SK-N-SH (cell line): ENCODE data around the gene NFATC4. TPM values are rescaled to one million over a fixed set of nuclear protein-coding genes. Genes with fewer than 3 reads are reported as not detected.

Experiments used
- CTCF ChIA-PET: fragments of 300-600, 350-600 bp; formaldehyde crosslinking; extraction: SDS; loops from one replicate; lab custom pipeline; 2021; lab: Yijun Ruan, JAX
- POLR2A ChIA-PET: fragments of 350-600 bp; sonication (Branson Sonifier 250); formaldehyde crosslinking; extraction: SDS; loops from one replicate; lab custom pipeline; 2020; ENCODE audit warnings: antibody characterized with exemption, inconsistent platforms; lab: Yijun Ruan, JAX
- DNase-seq: peaks from one replicate; pipeline ENCODE4 v3.0.0; 2012
- H2AFZ ChIP-seq: fragments of 200-600 bp; sonication (generic); 2 replicates; pipeline ENCODE4 v1.8.1; 2016; ENCODE audit warnings: antibody characterized with exemption, mild to moderate bottlenecking, low read depth
- H3F3A ChIP-seq: fragments of 200-600 bp; sonication (generic); replicated peaks from 2 replicates; pipeline ENCODE3; 2016; ENCODE audit warnings: antibody characterized with exemption, mild to moderate bottlenecking; ENCODE audit not compliant: insufficient read depth
- H3K27ac ChIP-seq, 2 experiments: fragments of 200-500 bp in 1 of 2; fragments of 200-600 bp in 1 of 2; sonication (Bioruptor generic) in 1 of 2; sonication (generic), shearing (Covaris generic) in 1 of 2; 2 replicates each; pipeline versions ENCODE4 v1.5.1 to v1.6.1; 2014 to 2016; ENCODE audit warnings: low read depth in 2 of 2, inconsistent platforms in 1 of 2, low read length in 1 of 2, mild to moderate bottlenecking in 1 of 2, mixed read lengths in 1 of 2
- H3K27me3 ChIP-seq: fragments of 200-600 bp; sonication (generic), shearing (Covaris generic); 2 replicates; pipeline ENCODE4 v1.6.1; 2016; ENCODE audit warnings: mixed run types; ENCODE audit not compliant: insufficient read depth
- H3K36me3 ChIP-seq, 2 experiments: fragments of 200-500 bp in 1 of 2; fragments of 200-600 bp in 1 of 2; sonication (Bioruptor generic) in 1 of 2; sonication (generic) in 1 of 2; replicated peaks in 1 of 2; 2 replicates each; pipeline versions ENCODE3 to v1.5.1; 2014 to 2016; ENCODE audit warnings: low read length in 1 of 2, mild to moderate bottlenecking in 1 of 2; ENCODE audit not compliant: insufficient read depth in 2 of 2, control insufficient read depth in 1 of 2
- H3K4me1 ChIP-seq, 2 experiments: fragments of 200-500 bp in 1 of 2; fragments of 200-600 bp in 1 of 2; sonication (Bioruptor generic) in 1 of 2; sonication (generic), shearing (Covaris generic) in 1 of 2; 2 replicates each; pipeline versions ENCODE4 v1.5.1 to v1.6.1; 2014 to 2016; ENCODE audit warnings: low read depth in 1 of 2, low read length in 1 of 2, mixed run types in 1 of 2; ENCODE audit not compliant: insufficient read depth in 2 of 2, control insufficient read depth in 1 of 2
- H3K4me2 ChIP-seq: fragments of 200-600 bp; sonication (generic), shearing (Covaris generic); 2 replicates; pipeline ENCODE4 v1.6.1; 2017; ENCODE audit warnings: mixed run types
- H3K4me3 ChIP-seq, 2 experiments: fragments of 200-500 bp in 1 of 2; fragments of 200-600 bp in 1 of 2; sonication (Bioruptor generic) in 1 of 2; sonication (generic), shearing (Covaris generic) in 1 of 2; 2 replicates each; pipeline versions ENCODE4 v1.5.1 to v1.8.1; 2014 to 2016; ENCODE audit warnings: low read depth in 2 of 2, inconsistent platforms in 1 of 2, low read length in 1 of 2, mild to moderate bottlenecking in 1 of 2, mixed read lengths in 1 of 2, moderate library complexity in 1 of 2
- H3K79me2 ChIP-seq: fragments of 200-600 bp; sonication (generic); 2 replicates; pipeline ENCODE4 v1.8.1; 2017; ENCODE audit warnings: mild to moderate bottlenecking; ENCODE audit not compliant: insufficient read depth
- H3K9ac ChIP-seq: fragments of 200-600 bp; sonication (generic); 2 replicates; pipeline ENCODE4 v1.6.1; 2017; ENCODE audit warnings: mixed run types
- H3K9me2 ChIP-seq: fragments of 200-600 bp; sonication (generic); 2 replicates; pipeline ENCODE4 v1.6.1; 2017; ENCODE audit warnings: mixed run types
- H3K9me3 ChIP-seq: fragments of 200-600 bp; sonication (generic); 2 replicates; pipeline ENCODE4 v1.6.1; 2017; ENCODE audit warnings: mixed run types, mild to moderate bottlenecking, moderate library complexity
- H4K20me1 ChIP-seq: fragments of 200-600 bp; sonication (generic); 2 replicates; pipeline ENCODE4 v1.6.1; 2017; ENCODE audit warnings: mild to moderate bottlenecking, mixed run types; ENCODE audit not compliant: insufficient read depth
- EZH2phosphoT487 ChIP-seq: fragments of 200-600 bp; sonication (generic); IDR thresholded peaks from 2 replicates; pipeline ENCODE4 v1.6.1; 2017; ENCODE audit warnings: low read depth, mixed run types, mild to moderate bottlenecking, antibody characterized with exemption, moderate library complexity, borderline replicate concordance
- FOSL2 ChIP-seq: IDR thresholded peaks from 2 replicates; pipeline ENCODE4 v1.4.0; 2012; ENCODE audit warnings: low read depth, mild to moderate bottlenecking, moderate library complexity, borderline replicate concordance
- FOXJ3 ChIP-seq: sonication (generic); formaldehyde crosslinking; IDR thresholded peaks from 2 replicates; pipeline ENCODE4 v1.5.1; 2020; ENCODE audit warnings: mild to moderate bottlenecking, missing genetic modification reagents
- FOXM1 ChIP-seq: IDR thresholded peaks from 2 replicates; pipeline ENCODE4 v1.4.0; 2012; ENCODE audit warnings: low read depth, mild to moderate bottlenecking
- GABPA ChIP-seq: IDR thresholded peaks from 2 replicates; pipeline ENCODE4 v1.4.0; 2012; ENCODE audit warnings: low read depth, mild to moderate bottlenecking
- MXI1 ChIP-seq: IDR thresholded peaks from 2 replicates; pipeline ENCODE4 v1.6.1; 2012; ENCODE audit warnings: mild to moderate bottlenecking, low read depth, low read length, improper control_type of control experiment
- NFIC ChIP-seq: IDR thresholded peaks from 2 replicates; pipeline ENCODE4 v1.4.0; 2012; ENCODE audit warnings: borderline replicate concordance
- RAD21 ChIP-seq: IDR thresholded peaks from 2 replicates; pipeline ENCODE4 v1.6.1; 2012; ENCODE audit warnings: mild to moderate bottlenecking, low read length
- RFX5 ChIP-seq: IDR thresholded peaks from 2 replicates; pipeline ENCODE4 v1.6.1; 2012; ENCODE audit warnings: mild to moderate bottlenecking, improper control_type of control experiment, low read length
- SIN3A ChIP-seq: IDR thresholded peaks from 2 replicates; pipeline ENCODE4 v1.6.1; 2012; ENCODE audit warnings: low read depth, mild to moderate bottlenecking, low read length, moderate library complexity, borderline replicate concordance
- SMC3 ChIP-seq: IDR thresholded peaks from 2 replicates; pipeline ENCODE4 v1.6.1; 2012; ENCODE audit warnings: low read depth, low read length, improper control_type of control experiment
- TAF1 ChIP-seq: IDR thresholded peaks from 2 replicates; pipeline ENCODE4 v1.6.1; 2012; ENCODE audit warnings: low read depth, mild to moderate bottlenecking, low read length, moderate library complexity, borderline replicate concordance
- TCF12 ChIP-seq: IDR thresholded peaks from 2 replicates; pipeline ENCODE4 v1.4.0; 2012
- WGBS: methylation state at CpG from one replicate; pipeline ENCODE4 v1.1.6; 2017; ENCODE audit warnings: low lambda C conversion rate; 5-methylcytosine and 5-hydroxymethylcytosine counted together
- polyA plus RNA-seq, 3 experiments: library from polyadenylated mRNA; depleted of rRNA; stranded (reverse); fragments of >200 nt; gene quantifications; 2 replicates each; pipeline ENCODE4 v1.2.3, GENCODE V29; 2012
- TF ChIP-seq, protein P1 (sequence below): IDR thresholded peaks from 2 replicates; pipeline ENCODE4 v1.6.1; 2012; ENCODE audit warnings: mild to moderate bottlenecking, low read depth, low read length, moderate library complexity
- TF ChIP-seq, protein P2 (sequence below): IDR thresholded peaks from 2 replicates; pipeline ENCODE4 v1.4.0; 2012; ENCODE audit warnings: low read depth
- TF ChIP-seq, protein P3 (sequence below): fragments of 150-350 bp; IDR thresholded peaks from 2 replicates; pipeline ENCODE4 v1.6.1; 2017; ENCODE audit warnings: antibody characterized with exemption, low read length, low read depth, borderline replicate concordance
- TF ChIP-seq, protein P4 (sequence below): fragments of 200-600 bp; sonication (generic); IDR thresholded peaks from 2 replicates; pipeline ENCODE4 v1.6.1; 2017; ENCODE audit warnings: antibody characterized with exemption, mild to moderate bottlenecking, moderate library complexity
- TF ChIP-seq, protein P5 (sequence below): IDR thresholded peaks from 2 replicates; pipeline ENCODE4; 2012
- TF ChIP-seq, protein P6 (sequence below): IDR thresholded peaks from 2 replicates; pipeline ENCODE4 v1.4.0; 2012; ENCODE audit warnings: low read depth, borderline replicate concordance

The NFATC4 gene
- polyA plus RNA-seq, 1 of the 3 experiments (the other 2 are of a cell fraction) = 25.3 TPM

DNA sequence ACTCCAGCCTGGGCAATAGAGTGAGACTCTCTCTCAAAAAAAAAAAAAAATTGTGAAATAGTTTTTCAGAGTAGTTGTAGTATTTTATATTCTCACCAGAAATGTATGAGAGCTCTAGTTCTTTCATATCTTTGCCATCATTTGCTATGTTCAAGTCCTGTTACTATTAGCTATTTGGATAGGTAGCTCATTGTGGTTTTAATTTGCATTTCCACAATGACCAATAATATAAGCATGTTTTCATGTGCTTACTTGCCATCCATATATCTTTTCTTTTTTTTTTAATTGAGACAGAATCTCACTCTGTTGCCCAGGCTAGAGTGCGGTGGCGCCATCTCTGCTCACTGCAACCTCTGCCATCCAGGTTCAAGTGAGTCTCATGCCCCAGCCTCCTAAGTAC is 19.8 kb upstream of the NFATC4 start (continued):
- TF ChIP-seq SMC3 = no peak

DNA sequence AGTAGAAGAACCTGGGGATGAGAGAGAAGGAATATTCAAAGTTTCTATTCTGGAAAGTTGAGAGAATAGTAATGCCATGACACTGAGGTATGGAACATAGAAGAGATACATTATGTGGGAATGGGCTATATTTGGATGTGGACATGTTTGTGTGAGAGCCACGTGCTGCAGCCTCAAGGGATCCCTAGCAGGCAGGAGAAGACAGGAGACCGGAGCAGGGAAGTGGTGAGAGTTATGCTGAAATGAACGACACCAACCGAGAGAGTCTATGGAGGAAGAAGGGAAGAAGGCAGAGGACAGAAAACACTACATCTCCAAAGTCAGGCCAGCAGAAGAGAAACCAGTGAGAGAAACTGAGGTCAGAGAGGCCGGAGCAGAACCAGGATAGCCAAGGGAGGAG is 18.2 kb upstream of the NFATC4 start:
- POLR2A ChIA-PET = no interaction called here
- H2AFZ ChIP-seq = no peak overlapping the region
- no peaks in the 10 kb centered on the region for H3K36me3 ChIP-seq
- CTCF ChIA-PET = interaction anchor here (1.0 to 5.0 kb wide), 4 partner anchors 16 to 82 kb away, joined by 3 to 32 read pairs (median 13); partner anchors contain the start of genes ADCY4 and CIDEB
- no peaks in the 10 kb centered on the region for H3F3A ChIP-seq
- H4K20me1 ChIP-seq = no peaks in the 10 kb centered on the region
- no peak overlapping the region for H3K4me2 ChIP-seq
- no peaks in the 10 kb centered on the region; a peak in 1 of 4 replicates for H3K4me1 ChIP-seq
- peaks cover 81% of the 10 kb centered on the region for H3K27me3 ChIP-seq
- H3K9me2 ChIP-seq = no peaks in the 10 kb centered on the region
- 24% methylated on average over 5 of the region's 5 CpGs for WGBS
- no peak for DNase-seq
- H3K4me3 ChIP-seq = no peak overlapping the region
- TF ChIP-seq MXI1 (no peak), FOXJ3 (CRISPR knock-in tag) (no peak), FOXM1 (no peak), NFIC (no peak), RFX5 (no peak), FOSL2 (no peak), SIN3A (no peak), EZH2phosphoT487 (no peak), GABPA (no peak), TCF12 (no peak), RAD21 (no peak), TAF1 (no peak)
- TF ChIP-seq, protein P1, sequence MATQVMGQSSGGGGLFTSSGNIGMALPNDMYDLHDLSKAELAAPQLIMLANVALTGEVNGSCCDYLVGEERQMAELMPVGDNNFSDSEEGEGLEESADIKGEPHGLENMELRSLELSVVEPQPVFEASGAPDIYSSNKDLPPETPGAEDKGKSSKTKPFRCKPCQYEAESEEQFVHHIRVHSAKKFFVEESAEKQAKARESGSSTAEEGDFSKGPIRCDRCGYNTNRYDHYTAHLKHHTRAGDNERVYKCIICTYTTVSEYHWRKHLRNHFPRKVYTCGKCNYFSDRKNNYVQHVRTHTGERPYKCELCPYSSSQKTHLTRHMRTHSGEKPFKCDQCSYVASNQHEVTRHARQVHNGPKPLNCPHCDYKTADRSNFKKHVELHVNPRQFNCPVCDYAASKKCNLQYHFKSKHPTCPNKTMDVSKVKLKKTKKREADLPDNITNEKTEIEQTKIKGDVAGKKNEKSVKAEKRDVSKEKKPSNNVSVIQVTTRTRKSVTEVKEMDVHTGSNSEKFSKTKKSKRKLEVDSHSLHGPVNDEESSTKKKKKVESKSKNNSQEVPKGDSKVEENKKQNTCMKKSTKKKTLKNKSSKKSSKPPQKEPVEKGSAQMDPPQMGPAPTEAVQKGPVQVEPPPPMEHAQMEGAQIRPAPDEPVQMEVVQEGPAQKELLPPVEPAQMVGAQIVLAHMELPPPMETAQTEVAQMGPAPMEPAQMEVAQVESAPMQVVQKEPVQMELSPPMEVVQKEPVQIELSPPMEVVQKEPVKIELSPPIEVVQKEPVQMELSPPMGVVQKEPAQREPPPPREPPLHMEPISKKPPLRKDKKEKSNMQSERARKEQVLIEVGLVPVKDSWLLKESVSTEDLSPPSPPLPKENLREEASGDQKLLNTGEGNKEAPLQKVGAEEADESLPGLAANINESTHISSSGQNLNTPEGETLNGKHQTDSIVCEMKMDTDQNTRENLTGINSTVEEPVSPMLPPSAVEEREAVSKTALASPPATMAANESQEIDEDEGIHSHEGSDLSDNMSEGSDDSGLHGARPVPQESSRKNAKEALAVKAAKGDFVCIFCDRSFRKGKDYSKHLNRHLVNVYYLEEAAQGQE = no peak
- TF ChIP-seq, protein P2, sequence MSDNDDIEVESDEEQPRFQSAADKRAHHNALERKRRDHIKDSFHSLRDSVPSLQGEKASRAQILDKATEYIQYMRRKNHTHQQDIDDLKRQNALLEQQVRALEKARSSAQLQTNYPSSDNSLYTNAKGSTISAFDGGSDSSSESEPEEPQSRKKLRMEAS = no peak
- TF ChIP-seq, protein P3, sequence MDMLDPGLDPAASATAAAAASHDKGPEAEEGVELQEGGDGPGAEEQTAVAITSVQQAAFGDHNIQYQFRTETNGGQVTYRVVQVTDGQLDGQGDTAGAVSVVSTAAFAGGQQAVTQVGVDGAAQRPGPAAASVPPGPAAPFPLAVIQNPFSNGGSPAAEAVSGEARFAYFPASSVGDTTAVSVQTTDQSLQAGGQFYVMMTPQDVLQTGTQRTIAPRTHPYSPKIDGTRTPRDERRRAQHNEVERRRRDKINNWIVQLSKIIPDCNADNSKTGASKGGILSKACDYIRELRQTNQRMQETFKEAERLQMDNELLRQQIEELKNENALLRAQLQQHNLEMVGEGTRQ = no peak
- TF ChIP-seq, protein P4, sequence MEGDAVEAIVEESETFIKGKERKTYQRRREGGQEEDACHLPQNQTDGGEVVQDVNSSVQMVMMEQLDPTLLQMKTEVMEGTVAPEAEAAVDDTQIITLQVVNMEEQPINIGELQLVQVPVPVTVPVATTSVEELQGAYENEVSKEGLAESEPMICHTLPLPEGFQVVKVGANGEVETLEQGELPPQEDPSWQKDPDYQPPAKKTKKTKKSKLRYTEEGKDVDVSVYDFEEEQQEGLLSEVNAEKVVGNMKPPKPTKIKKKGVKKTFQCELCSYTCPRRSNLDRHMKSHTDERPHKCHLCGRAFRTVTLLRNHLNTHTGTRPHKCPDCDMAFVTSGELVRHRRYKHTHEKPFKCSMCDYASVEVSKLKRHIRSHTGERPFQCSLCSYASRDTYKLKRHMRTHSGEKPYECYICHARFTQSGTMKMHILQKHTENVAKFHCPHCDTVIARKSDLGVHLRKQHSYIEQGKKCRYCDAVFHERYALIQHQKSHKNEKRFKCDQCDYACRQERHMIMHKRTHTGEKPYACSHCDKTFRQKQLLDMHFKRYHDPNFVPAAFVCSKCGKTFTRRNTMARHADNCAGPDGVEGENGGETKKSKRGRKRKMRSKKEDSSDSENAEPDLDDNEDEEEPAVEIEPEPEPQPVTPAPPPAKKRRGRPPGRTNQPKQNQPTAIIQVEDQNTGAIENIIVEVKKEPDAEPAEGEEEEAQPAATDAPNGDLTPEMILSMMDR = no peak
- TF ChIP-seq, protein P5, sequence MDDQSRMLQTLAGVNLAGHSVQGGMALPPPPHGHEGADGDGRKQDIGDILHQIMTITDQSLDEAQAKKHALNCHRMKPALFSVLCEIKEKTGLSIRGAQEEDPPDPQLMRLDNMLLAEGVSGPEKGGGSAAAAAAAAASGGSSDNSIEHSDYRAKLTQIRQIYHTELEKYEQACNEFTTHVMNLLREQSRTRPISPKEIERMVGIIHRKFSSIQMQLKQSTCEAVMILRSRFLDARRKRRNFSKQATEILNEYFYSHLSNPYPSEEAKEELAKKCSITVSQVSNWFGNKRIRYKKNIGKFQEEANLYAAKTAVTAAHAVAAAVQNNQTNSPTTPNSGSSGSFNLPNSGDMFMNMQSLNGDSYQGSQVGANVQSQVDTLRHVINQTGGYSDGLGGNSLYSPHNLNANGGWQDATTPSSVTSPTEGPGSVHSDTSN = no peak
- TF ChIP-seq, protein P6, sequence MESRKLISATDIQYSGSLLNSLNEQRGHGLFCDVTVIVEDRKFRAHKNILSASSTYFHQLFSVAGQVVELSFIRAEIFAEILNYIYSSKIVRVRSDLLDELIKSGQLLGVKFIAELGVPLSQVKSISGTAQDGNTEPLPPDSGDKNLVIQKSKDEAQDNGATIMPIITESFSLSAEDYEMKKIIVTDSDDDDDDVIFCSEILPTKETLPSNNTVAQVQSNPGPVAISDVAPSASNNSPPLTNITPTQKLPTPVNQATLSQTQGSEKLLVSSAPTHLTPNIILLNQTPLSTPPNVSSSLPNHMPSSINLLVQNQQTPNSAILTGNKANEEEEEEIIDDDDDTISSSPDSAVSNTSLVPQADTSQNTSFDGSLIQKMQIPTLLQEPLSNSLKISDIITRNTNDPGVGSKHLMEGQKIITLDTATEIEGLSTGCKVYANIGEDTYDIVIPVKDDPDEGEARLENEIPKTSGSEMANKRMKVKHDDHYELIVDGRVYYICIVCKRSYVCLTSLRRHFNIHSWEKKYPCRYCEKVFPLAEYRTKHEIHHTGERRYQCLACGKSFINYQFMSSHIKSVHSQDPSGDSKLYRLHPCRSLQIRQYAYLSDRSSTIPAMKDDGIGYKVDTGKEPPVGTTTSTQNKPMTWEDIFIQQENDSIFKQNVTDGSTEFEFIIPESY = no peak
- no peak overlapping the region for H3K9ac ChIP-seq
- H3K27ac ChIP-seq = no peak overlapping the region
- no peaks in the 10 kb centered on the region for H3K79me2 ChIP-seq
- no peaks in the 10 kb centered on the region for H3K9me3 ChIP-seq
